ENCODE results near the gene ATP5PD.

- TF ChIP-seq CTCF (IDR thresholded peaks at IDR 0.05; ENCODE audit: insufficient read depth, low read depth, low read length) = no peak
- no peak for TF ChIP-seq EZH2 (IDR thresholded peaks at IDR 0.05; ENCODE audit: insufficient read depth, low read length)
These were observed 2.3 kb upstream of the ATP5PD start for GRCh38 chr17:75049057-75049456.

Measured in astrocyte (in vitro differentiated cells and primary cell).